HT1080 (cell line): ENCODE results near the gene PLCG1. TPM values are rescaled to one million over a fixed set of nuclear protein-coding genes. Genes with fewer than 3 reads are reported as not detected.
"Not testable (repeated sequence)": the region's sequence is repeated elsewhere in the genome, so short reads cannot be mapped to it uniquely, and the experiment has no call there.

Experiments used
- DNase-seq: peaks from one replicate; pipeline ENCODE4 v3.0.0-alpha.2; 2015; ENCODE audit warnings: low read depth
- polyA plus RNA-seq, 2 experiments: library from polyadenylated mRNA; depleted of rRNA; stranded (reverse); fragments of >200 nt; gene quantifications; 2 replicates each; pipeline ENCODE4 v1.2.3, GENCODE V29; 2015
- total RNA-seq: library from RNA; depleted of rRNA; stranded (reverse); fragments of >200 nt; shearing (Covaris generic); gene quantifications from 2 replicates; pipeline ENCODE4 v1.2.3, GENCODE V29; 2014; rRNA removed

Gene PLCG1
- 55.5 and 72.1 TPM in 2 replicates for total RNA-seq
- 28.9 and 29.5 TPM in 2 replicates for polyA plus RNA-seq (2015; cell fraction: cytosol; rRNA removed)
- polyA plus RNA-seq (2015; cell fraction: nucleus; rRNA removed): 186 and 188 TPM in 2 replicates

DNA sequence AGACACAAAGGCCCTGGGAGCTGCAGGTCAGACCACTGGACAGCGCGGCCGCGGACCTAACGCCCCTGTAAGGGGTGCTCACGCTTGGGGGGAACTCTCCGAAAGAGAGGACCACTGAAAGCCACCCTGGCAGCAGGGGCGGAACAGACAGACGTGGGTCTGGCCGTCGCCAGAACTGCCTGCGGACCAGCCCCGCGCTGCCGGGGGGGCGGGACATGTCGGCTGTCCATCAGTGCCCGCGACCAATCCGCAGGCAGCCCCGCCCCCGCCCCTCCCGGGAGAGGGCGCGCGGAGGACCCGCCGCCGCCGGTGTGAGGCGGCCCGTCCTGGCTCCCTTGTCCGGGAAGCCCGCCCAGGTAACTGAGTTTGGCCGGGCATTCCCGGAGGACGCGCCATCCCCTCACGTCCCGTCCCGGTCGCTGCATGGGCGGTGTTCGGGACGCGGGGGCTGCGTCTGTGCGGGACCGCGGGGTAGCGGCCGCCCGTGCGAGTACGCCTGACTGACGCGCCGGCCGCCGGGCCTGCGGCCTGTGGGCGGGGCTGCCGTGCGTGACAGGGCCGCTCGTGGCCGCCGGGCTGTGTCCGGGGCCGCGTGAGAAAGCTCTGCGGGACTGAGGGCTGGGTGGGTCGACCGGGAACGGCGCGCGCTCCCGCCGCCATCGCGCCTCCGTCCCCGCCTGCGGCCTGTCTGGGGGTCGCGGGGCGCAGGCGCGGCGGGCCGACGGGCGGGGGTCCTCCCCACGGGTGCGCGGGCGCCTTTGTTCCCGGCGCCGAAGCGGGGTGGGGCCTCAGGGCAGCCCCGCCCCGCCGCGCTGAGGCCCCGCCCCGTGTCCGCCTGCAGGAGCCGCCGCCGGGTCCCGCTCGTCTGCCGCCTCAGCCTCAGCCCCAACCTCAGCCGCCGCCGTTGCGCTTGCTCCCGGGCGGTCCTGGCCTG is at the start of gene PLCG1:
PLCG1 (plus strand) TSS at position 864 of the 934 bp plus-strand sequence. CDS start 99 bp downstream, outside the sequence.
- peak; percentile 77 for DNase-seq

- DNase-seq: no peak
Observed at GRCh38 chr20:41087777-41088176, 49.6 kb upstream of the PLCG1 start.

GRCh38 chr20:41089555-41089954 is 47.8 kb upstream of the PLCG1 start:
- no peak for DNase-seq

DNA sequence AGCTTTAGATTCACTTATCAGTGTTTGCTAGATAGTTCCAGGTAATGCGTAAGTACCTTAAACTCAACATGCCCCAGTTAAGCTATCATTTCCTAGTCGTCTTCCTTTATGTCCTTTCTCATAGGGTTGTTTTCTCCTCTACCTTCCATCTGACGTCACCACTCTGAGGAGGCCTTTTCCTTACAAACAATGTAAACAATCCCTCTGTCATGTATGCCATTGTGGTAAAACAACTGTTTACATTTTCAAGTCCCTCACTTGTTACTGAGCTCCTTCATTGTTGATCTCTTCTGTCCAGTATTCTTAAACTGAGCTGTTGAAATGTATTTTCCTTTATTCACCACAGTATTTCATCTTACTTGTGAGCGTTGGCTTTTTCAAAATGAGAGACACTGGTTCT is 45.4 kb upstream of the PLCG1 start:
- DNase-seq: no peak

DNA sequence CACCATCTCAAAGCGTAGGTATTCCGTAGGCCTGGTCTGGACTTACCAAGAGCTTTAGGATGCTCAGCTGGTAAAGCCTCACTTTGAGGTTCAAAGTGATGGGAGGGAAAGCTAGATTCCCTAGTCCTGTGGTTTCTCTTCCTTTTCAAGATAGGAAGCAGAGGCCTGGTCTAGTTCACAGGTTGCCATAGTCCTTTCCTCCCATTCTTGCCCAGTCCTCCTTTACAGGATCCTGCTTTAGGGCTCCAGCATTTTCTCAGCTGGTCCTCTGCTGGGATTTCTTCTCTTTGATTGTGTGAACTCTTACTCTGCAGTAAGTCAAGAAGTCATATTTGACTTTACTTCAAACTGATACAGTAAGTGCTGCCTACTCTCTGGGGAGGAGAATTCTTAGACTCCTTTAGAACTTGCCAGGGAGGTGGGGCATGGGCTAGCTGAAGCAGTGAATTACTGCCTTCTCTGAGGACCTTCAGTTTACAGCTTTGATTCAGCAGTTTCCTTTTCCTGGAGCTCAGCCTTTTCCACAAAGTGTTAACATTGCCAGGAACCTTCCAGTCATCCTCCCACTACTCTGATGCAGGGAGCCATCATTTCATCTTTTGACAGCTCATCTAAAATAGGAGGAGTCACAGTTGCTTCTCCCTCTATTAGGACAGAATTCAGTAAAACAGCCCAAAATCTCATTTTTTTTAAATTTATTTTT is 42.8 kb upstream of the PLCG1 start:
- DNase-seq: no peak

DNA sequence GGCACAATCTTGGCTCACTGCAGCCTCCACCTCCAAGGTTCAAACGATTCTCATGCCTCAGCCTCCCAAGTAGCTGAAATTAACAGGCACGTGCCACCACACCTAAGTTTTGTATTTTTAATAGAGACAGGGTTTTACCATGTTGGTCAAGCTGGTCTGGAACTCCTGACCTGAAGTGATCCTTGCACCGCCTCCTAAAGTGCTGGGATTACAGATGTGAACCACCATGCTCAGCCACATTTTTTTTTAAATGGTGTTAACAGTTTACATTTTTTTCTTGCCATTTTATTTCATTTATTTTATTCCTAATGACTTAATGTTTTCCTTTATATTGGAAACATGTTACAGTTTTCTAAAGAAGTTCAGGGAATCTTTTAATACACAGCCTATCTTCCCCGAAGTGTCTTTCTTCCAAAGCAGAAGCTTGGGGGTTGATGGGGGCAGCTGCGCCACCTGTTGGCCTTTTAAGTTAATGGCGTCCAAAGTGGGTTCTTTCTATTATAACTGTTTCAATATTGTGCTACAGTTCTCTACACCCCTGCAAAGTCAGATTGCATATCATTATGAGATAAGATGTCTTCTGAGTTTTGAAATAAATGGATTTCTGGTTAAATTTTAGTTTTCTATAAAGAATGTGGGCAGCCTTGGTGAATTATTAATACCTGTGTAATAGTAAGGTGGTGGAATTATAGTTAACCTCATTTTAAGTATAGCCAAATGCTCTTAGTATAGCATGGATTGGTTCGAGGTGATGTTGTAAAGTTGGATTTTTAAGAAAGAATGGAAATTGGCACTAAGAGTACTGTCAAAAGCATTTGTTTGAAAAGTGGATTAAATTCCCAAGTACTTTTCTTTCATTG is 42.0 kb upstream of the PLCG1 start:
- DNase-seq: peak; percentile 56

DNA sequence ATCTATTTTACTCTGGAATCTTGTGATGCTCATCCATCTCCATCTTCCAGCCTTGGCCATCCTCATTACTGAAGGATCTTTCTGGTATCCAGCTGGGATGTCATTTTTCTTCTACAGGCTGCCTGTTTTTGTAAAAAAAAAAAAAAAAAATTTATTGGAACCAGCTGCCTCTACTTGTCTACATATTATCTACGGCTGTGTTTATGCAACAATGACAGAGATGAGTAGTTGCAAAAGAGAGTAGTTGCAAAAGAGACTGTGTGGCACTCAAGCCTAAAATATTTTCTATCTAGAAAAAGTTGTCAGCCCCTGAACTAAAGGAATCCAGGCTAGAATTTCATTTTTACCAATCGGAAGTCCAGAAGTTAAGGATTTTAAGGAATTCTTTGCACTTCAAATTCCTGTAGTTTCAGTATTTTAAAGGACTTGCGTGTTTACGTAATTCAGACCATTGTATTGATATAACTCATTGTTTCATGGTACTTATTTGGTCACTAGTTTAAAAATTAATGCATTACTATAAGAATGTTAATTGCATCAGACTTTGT is 38.6 kb upstream of the PLCG1 start:
- no peak for DNase-seq

GRCh38 chr20:41100001-41100480 is 37.3 kb upstream of the PLCG1 start:
- no peak for DNase-seq

GRCh38 chr20:41101660-41102059 is 35.7 kb upstream of the PLCG1 start:
- DNase-seq: no peak

DNA sequence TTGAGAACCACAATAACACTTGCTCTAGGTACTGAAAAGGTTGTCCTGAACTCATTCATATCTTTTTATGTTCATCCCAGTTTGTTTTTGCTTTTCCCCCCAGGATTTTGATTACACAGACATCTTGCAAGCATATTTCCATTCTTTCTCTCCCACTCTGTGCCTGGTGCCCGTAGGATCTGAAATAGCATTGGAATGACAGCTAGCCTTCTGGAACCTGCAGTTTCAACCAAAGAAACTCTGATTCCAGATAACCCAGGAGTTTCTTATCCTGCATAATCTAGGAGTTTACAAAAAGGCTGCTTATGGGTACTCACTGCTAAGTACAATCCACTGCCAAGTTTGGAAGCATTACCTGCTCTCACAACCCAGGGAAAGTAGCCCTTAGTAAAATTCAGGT is 28.8 kb upstream of the PLCG1 start:
- no peak for DNase-seq

DNA sequence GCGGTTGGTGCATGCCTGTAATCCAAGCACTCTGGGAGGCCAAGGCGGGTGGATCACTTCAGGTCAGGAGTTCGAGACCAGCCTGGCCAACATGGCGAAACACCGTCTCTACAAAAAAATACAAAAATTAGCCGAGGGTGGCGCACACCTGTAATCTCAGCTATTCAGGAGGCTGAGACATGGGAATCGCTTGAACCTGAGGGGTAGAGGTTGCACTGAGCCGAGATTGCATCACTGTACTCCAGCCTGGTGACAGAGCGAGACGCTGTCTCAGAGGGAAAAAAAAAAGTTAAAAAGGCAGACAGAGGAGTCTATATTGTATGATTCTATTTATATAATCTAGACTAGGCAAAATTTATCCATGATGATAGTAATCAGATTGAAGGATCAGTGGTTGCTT is 27.3 kb upstream of the PLCG1 start:
- no peak for DNase-seq

- DNase-seq: no peak
Observed at GRCh38 chr20:41110930-41111577, 26.3 kb upstream of the PLCG1 start.

- no peak for DNase-seq
Observed at GRCh38 chr20:41111578-41111951, 25.8 kb upstream of the PLCG1 start.

DNA sequence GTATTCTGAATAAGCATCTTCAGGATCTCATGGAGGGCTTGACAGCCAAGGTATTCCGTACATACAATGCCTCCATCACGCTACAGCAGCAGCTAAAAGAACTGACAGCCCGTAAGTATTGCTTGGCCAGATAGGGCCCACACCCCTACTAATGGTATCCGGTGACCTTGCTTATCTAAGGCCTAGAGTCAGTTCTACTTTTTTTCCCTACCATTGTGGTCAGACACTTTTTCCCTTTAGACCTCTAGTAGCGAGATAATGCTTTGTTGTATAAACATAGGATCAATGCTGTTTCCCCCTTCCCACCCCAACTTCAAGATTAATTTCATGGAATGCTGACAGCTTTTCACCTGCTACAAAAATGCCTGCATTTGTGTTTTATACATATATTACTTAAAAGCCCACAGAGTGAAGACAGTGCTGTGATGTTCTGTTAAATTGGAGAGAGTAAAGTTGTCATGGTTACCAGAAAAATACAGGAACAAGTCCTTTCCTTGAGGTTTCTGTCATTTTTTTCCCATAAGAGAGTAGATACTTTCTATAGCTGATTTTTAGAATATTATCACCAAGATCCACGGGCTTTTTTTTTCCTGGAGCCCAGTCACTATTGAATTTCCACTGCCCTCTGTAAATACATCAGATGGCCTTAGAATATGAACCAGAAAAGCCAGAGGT is 20.9 kb upstream of the PLCG1 start:
- DNase-seq: no peak

DNA sequence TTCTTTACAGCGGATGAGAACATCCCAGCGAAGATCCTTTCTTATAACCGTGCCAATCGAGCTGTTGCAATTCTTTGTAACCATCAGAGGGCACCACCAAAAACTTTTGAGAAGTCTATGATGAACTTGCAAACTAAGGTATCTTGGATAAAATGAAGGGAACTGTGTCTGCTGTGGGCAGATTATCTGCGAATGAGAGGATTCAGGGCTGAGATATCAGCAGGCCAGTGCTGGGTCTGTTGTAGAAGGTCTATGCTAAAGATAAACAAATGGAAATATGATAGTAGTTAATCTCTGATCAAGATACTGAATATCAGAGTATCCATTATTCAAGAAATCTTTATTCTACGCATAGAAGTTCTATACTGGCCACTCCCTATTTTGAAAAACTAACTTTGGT is 19.2 kb upstream of the PLCG1 start:
- DNase-seq: not testable (repeated sequence)

GRCh38 chr20:41118632-41119031 is 18.7 kb upstream of the PLCG1 start:
- DNase-seq: no peak

- no peak for DNase-seq
Observed at GRCh38 chr20:41119614-41120561, 17.5 kb upstream of the PLCG1 start.

DNA sequence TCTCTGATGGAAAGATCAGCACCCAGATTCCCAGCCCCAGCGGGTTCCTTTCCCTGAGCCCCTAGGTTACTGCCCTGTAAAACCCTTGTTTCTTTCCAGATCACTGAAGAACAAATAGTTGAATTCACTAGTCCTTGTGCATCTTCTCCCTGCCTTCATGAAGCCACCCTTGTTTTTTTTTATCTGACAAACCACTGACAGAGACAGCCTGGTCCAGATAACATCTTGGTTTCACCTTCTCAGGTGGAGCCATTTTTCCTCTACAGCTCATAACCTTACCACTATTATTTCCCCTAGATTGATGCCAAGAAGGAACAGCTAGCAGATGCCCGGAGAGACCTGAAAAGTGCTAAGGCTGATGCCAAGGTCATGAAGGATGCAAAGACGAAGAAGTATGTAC is 15.9 kb upstream of the PLCG1 start:
- DNase-seq: no peak

GRCh38 chr20:41123631-41124030 is 13.7 kb upstream of the PLCG1 start:
- no peak for DNase-seq
